ENCODE results near the gene ZFP64.
A peak's percentile ranks its signal among the peaks of the same experiment; 100 is the strongest.

Gene ZFP64

DNA sequence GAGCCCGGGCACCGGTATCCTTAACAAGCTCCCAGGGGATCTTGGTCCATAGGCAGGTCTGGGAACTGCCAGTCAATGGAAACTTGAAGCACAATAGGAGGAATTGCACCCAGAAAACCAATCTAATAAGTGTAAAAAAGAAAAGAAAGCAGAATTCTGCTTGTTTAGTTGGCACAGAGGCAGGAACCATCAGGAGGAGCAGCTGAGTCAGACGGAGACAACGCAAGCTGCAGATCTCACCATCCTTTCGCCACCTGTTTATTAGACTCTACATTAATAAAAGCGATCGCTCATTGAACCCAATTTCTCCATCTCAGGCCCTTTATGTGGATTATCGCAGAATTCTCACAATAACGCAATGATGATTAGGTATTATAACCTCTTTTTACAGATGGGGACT is 9.8 kb downstream of the ZFP64 start:
- H3K4me1 Mint-ChIP-seq, result peaks cover 26% of the 10 kb centered on the region
- H3K27ac Mint-ChIP-seq, result peak overlapping the region in 1 of 2 donors; percentile 80
- no peaks in the 10 kb centered on the region for H3K9me3 Mint-ChIP-seq
- ATAC-seq (no peak), DNase-seq (no peak)
- no peak overlapping the region for H3K4me3 Mint-ChIP-seq
- no peaks in the 10 kb centered on the region for H3K27me3 Mint-ChIP-seq

- H3K27me3 Mint-ChIP-seq, result no peaks in the 10 kb centered on the region
- ATAC-seq (no peak), DNase-seq (no peak)
- H3K9me3 Mint-ChIP-seq, result no peaks in the 10 kb centered on the region
- H3K4me1 Mint-ChIP-seq, result peaks cover 26% of the 10 kb centered on the region
- H3K4me3 Mint-ChIP-seq, result peak overlapping the region in 1 of 2 donors; percentile 31
- H3K27ac Mint-ChIP-seq, result peak overlapping the region; percentile 4 to 72
Measured at GRCh38 chr20:52180180-52180840, 11.3 kb downstream of the ZFP64 start.

DNA sequence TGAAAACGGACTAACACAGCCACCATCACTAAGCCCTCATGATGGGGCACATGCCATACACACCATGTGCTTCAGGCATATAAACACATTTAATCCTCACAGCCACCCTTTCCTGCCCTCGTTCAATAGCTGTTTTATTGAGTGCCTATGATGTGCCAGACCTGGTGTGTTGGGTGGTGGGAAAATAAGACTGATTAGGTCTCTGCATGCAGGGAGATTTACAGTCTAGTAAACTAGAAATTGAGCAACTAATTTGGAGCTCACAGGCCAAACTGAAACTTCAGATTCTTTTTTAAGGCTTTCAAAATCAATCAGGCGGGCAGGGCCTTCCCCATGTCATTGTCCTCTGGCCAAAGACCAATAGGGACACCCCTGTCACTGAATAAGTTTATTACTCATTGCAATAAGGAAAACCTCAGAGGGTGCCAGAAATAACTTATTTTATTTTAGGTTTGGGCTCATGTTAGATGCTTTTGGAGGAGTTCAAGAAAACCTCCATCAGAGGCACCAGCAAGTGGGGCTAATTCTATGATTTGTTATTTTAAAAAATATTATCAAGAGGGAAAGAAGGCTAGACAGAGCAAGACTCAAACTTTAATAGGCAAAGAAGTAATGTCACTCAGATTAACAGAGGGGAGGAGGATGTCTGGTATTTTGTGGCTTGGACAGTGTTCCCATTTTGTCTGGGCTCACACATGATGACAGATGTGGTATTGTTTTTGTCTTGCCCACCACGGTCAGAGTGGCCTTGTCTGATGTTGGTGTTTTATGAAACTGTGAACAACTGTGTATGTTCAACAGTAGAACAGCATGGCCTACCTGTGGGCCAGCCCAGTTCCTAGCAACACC is 12.0 kb downstream of the ZFP64 start:
- peak overlapping the region; percentile 20 to 81 for H3K27ac Mint-ChIP-seq
- H3K4me1 Mint-ChIP-seq, result peaks cover 26% of the 10 kb centered on the region
- H3K9me3 Mint-ChIP-seq, result no peaks in the 10 kb centered on the region
- DNase-seq (peak in 1 of 2 donors; percentile 57), ATAC-seq (peak; percentile 93)
- peak overlapping the region in 1 of 2 donors; percentile 23 for H3K4me3 Mint-ChIP-seq
- no peaks in the 10 kb centered on the region for H3K27me3 Mint-ChIP-seq

- no peak overlapping the region for H3K27ac Mint-ChIP-seq
- DNase-seq (no peak), ATAC-seq (no peak)
- no peak overlapping the region for H3K4me3 Mint-ChIP-seq
- peaks cover 26% of the 10 kb centered on the region for H3K4me1 Mint-ChIP-seq
- no peaks in the 10 kb centered on the region for H3K9me3 Mint-ChIP-seq
- H3K27me3 Mint-ChIP-seq, result no peaks in the 10 kb centered on the region
Measured at GRCh38 chr20:52178691-52179090, 12.9 kb downstream of the ZFP64 start.

GRCh38 chr20:52175840-52176239 is 15.7 kb downstream of the ZFP64 start:
- H3K27me3 Mint-ChIP-seq, result no peaks in the 10 kb centered on the region
- no peaks in the 10 kb centered on the region for H3K9me3 Mint-ChIP-seq
- peak overlapping the region in 1 of 2 donors; percentile 42 for H3K27ac Mint-ChIP-seq
- peaks cover 29% of the 10 kb centered on the region for H3K4me1 Mint-ChIP-seq
- DNase-seq, result no peak
- H3K4me3 Mint-ChIP-seq, result no peak overlapping the region
- ATAC-seq, result no peak

DNA sequence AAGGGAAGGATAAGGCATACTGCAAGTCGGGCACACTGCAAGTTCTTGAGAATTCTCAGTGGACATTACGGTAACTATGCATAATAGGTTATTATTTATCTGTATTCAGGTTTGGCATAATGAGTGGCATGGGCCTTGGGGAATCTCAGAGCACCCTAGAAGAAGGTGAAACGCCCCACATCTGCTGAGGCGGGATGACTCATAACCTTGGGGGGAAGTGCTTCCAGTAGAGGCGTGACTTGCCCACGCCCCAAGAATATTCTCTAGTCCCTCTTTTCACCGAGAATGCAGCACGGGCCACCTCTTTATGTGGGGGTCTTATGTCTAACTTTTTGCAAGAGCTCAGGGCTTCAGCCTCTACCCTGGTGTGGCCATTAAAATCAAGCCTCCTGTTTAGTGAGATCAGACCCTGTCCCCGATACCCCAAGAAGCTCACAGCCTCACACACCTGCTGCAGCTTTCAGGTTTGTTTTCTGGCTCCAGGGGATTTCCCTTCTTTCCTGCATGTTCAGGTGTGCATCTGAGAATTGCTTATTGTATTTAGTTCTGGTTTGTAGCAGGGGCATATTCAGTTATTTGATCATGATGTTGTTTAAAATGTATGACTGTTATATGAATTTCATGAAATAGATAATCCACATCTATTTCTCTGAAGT is 19.1 kb downstream of the ZFP64 start:
- H3K27ac Mint-ChIP-seq, result no peak overlapping the region
- no peak for ATAC-seq
- H3K27me3 Mint-ChIP-seq, result no peaks in the 10 kb centered on the region
- H3K4me1 Mint-ChIP-seq, result peaks cover 17% of the 10 kb centered on the region
- no peak for DNase-seq
- H3K9me3 Mint-ChIP-seq, result no peaks in the 10 kb centered on the region
- no peak overlapping the region for H3K4me3 Mint-ChIP-seq

DNA sequence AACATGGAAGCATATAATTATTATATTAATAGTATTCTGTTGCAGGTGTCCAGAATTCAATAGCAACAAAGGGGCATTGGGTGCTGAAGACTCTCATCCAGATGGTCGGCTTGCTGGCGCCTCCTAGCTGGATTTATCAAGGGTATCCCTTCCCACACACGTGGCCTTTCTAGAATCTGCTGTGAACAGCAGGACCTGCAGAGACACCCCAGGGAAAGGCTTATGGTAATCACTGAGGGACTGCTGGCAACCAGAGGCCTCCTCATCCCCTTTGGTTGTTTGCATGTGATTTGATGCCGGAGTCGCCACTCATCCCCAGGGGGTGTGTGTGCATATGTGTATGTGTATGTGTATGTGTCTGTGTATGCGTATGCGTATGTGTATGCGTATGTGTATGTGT is 20.6 kb downstream of the ZFP64 start:
- no peaks in the 10 kb centered on the region for H3K27me3 Mint-ChIP-seq
- DNase-seq, result no peak
- peaks cover 0 to 4% of the 10 kb centered on the region in 2 donors for H3K9me3 Mint-ChIP-seq
- no peak overlapping the region for H3K4me3 Mint-ChIP-seq
- no peak overlapping the region for H3K27ac Mint-ChIP-seq
- H3K4me1 Mint-ChIP-seq, result peaks cover 17% of the 10 kb centered on the region
- ATAC-seq, result no peak

GRCh38 chr20:52168116-52168515 is 23.5 kb downstream of the ZFP64 start:
- H3K9me3 Mint-ChIP-seq, result peaks cover 0 to 5% of the 10 kb centered on the region in 2 donors
- no peaks in the 10 kb centered on the region for H3K27me3 Mint-ChIP-seq
- ATAC-seq (no peak), DNase-seq (no peak)
- no peak overlapping the region for H3K4me3 Mint-ChIP-seq
- peaks cover 16% of the 10 kb centered on the region for H3K4me1 Mint-ChIP-seq
- H3K27ac Mint-ChIP-seq, result no peak overlapping the region

DNA sequence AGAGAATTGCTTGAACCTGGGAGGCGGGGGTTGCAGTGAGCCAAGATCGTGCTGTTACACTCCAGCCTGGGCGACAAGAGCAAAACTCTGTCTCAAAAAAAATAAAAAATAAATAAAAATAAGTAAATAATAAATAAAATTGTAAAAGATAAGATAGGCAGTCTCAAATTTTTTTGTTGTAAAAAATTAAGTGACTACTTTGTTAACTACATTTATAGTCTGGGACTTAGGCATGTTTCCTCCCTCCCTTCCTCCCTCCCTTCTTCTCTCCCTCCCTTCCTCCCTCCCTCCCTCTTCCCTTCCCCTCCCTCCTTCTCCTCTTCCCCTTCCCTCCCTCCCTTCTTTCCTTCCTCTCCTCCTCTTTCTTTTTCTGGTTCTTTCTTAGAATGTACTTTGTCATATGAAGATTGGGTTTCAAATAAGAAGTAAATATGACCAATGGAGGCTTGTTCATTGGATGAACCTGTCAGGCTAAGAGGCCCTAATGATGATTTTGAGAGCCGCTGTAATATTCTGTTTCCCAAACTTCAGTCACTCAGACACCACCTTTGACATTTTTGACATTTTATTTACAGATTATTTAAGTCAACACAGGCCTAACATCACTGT is 24.2 kb downstream of the ZFP64 start:
- DNase-seq (no peak), ATAC-seq (no peak)
- H3K27me3 Mint-ChIP-seq, result no peaks in the 10 kb centered on the region
- H3K4me1 Mint-ChIP-seq, result peaks cover 10% of the 10 kb centered on the region
- no peak overlapping the region for H3K4me3 Mint-ChIP-seq
- H3K9me3 Mint-ChIP-seq, result peaks cover 0 to 5% of the 10 kb centered on the region in 2 donors
- no peak overlapping the region for H3K27ac Mint-ChIP-seq

GRCh38 chr20:52166150-52166549 is 25.4 kb downstream of the ZFP64 start:
- Mint-ChIP-seq H3K27me3 (no peaks in the 10 kb centered on the region), H3K4me1 (peaks cover 10% of the 10 kb centered on the region), H3K27ac (no peak overlapping the region), H3K4me3 (no peak overlapping the region), H3K9me3 (peaks cover 0 to 5% of the 10 kb centered on the region in 2 donors)
- no peak for ATAC-seq
- DNase-seq, result no peak

DNA sequence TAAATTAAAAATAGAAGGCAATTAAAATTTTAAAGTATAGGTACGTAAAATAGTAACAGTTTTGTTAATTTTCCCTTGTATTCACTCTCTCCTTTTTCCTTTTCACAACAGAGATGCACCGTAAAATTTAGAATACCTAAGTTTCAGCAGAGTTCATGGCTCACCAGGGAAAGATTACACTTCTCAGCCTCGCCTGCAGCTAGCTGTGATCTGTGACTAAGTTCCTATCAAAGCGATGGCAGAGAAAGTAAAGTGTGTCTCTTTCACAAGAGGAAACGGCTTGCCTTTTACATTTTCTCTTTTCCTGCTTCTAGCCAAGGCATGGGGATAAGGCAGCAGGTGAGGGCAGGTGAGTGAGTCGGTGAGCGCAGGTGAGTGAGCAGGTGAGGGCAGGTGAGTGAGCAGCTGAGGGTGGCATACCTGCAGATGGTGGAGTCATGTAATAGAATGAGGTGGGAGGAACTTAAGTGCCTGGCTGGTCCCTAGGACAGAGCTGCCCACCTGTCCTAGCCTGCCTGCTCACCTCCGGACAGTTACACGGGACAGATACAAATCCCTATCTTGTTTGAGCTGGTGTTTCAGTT is 30.9 kb downstream of the ZFP64 start:
- H3K27ac Mint-ChIP-seq, result no peak overlapping the region

GRCh38 chr20:52160049-52160570 is 31.5 kb downstream of the ZFP64 start:
- Mint-ChIP-seq H3K27me3 (no peaks in the 10 kb centered on the region), H3K27ac (no peak overlapping the region), H3K4me1 (no peaks in the 10 kb centered on the region), H3K9me3 (no peaks in the 10 kb centered on the region), H3K4me3 (no peak overlapping the region)
- ATAC-seq (no peak), DNase-seq (no peak)

More for the DNA sequence above, 30.9 kb downstream of the ZFP64 start:
- Mint-ChIP-seq H3K4me3 (no peak overlapping the region), H3K27me3 (no peaks in the 10 kb centered on the region), H3K9me3 (no peaks in the 10 kb centered on the region), H3K4me1 (no peaks in the 10 kb centered on the region)
- no peak for ATAC-seq
- DNase-seq, result no peak

DNA sequence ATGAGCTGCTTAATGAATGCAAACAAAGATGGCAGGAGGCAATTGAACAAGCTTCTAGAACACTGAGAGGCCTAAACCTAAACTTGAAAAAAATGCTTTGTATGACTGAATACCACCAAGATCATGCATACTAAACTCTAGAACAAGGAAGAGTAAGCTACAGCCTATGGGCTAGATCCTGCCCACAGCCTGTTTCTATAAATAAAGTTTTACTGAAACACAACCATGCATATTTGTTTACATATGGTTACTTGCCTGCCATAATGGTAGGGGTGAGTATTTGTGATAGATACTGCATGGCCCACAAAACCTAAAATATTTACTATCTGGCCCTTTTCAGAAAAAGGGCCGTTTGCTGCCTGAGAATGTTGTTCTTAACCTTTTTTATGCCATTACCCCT is 37.0 kb downstream of the ZFP64 start:
- Mint-ChIP-seq H3K9me3 (no peaks in the 10 kb centered on the region), H3K27ac (no peak overlapping the region), H3K4me3 (no peak overlapping the region), H3K27me3 (no peaks in the 10 kb centered on the region), H3K4me1 (no peaks in the 10 kb centered on the region)
- ATAC-seq, result no peak
- DNase-seq, result no peak

DNA sequence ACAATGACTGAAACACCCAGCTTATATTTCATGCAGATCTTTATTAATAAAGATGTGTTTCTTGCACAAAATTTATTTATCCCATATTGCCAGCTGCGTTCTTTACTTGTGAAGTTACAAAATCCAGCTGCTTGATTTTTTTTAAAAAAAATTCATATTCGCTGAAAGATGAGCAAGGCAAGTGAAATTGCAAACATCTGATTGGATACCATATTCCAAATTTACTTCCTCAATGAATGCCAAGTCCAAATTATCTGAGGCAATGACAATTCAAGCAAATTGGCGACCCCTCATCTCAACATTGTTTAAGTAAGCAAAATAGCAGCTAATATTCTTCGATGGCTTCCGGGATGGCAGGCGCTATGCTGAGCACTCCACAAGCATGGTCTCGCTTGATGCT is 37.7 kb downstream of the ZFP64 start:
- Mint-ChIP-seq H3K4me3 (no peak overlapping the region), H3K9me3 (no peaks in the 10 kb centered on the region), H3K27ac (no peak overlapping the region), H3K27me3 (no peaks in the 10 kb centered on the region), H3K4me1 (no peaks in the 10 kb centered on the region)
- DNase-seq (no peak), ATAC-seq (no peak)

GRCh38 chr20:52152921-52153320 is 38.7 kb downstream of the ZFP64 start:
- Mint-ChIP-seq H3K27ac (no peak overlapping the region), H3K9me3 (no peaks in the 10 kb centered on the region), H3K4me3 (no peak overlapping the region), H3K4me1 (no peaks in the 10 kb centered on the region), H3K27me3 (no peaks in the 10 kb centered on the region)
- ATAC-seq, result no peak
- DNase-seq, result no peak
